Psoas muscle (tissue), 8 donors: ENCODE results near the gene SAMD11. TPM values are rescaled to one million over a fixed set of nuclear protein-coding genes. Genes with fewer than 3 reads are reported as not detected.
A peak's percentile ranks its signal among the peaks of the same experiment; 100 is the strongest.

Experiments
- ATAC-seq, 4 donors: fragments of 200-7000 bp; cut with Tn5 transposase; one replicate each; pipeline ENCODE4 v1.9.1; 2020; ENCODE audit warnings: moderate library complexity in 3 of 4, mild to moderate bottlenecking in 2 of 4
- DNase-seq, 2 donors: peaks; one replicate each; pipeline ENCODE4 v3.0.0-alpha.2; 2020
- H3K27ac ChIP-seq: fragments of 200-600 bp; one replicate; pipeline ENCODE4 v1.8.0; 2022
- H3K27me3 ChIP-seq, 3 donors: fragments of 200-600 bp in 1 of 3; one replicate each; pipeline versions ENCODE4 v1.6.1 to v1.8.0; 2013 to 2022; ENCODE audit warnings: low read length in 2 of 3, mild to moderate bottlenecking in 2 of 3, moderate library complexity in 1 of 3; ENCODE audit not compliant: insufficient read depth in 3 of 3
- H3K36me3 ChIP-seq, 2 donors: fragments of 200-600 bp in 1 of 2; one replicate each; pipeline versions ENCODE4 v1.6.1 to v1.8.0; 2013 to 2022; ENCODE audit warnings: low read depth in 1 of 2, mild to moderate bottlenecking in 1 of 2, moderate library complexity in 1 of 2; ENCODE audit not compliant: insufficient read depth in 1 of 2
- H3K4me1 ChIP-seq: fragments of 200-600 bp; one replicate; pipeline ENCODE4 v1.8.0; 2022
- H3K4me3 ChIP-seq: fragments of 200-600 bp; one replicate; pipeline ENCODE4 v1.8.0; 2022; ENCODE audit warnings: mild to moderate bottlenecking
- H3K9me3 ChIP-seq: fragments of 200-600 bp; one replicate; pipeline ENCODE4 v1.8.0; 2022
- WGBS, 3 donors: extraction: QIAGEN DNeasy Blood & Tissue Kit; methylation state at CpG; one replicate each; pipeline versions ENCODE4 v1.1.6 to v1.1.7; 2013; 5-methylcytosine and 5-hydroxymethylcytosine counted together
- intact Hi-C, 2 donors: fragments of 100-400 bp; cut with DNase I; formaldehyde crosslinking; loops; one replicate each; pipeline versions ENCODE4 v1.11.0 to v1.14.2; 2022
- polyA plus RNA-seq, 3 donors: library from polyadenylated mRNA; stranded (reverse); fragments of 200-250 nt; gene quantifications; one replicate each; pipeline ENCODE4 v1.2.3, GENCODE V29; 2013
- total RNA-seq, 4 donors: library from RNA; stranded (reverse); fragmentation: NEBNext Ultra II Directional in 2 of 4; extraction: Animal tissue kit (Norgen Biotek cat#: 25700) in 2 of 4; gene quantifications; one replicate each; pipeline versions ENCODE4 v1.2.1 to v1.2.4, GENCODE V29; 2021 to 2023
- TF ChIP-seq, protein P1 (sequence below): fragments of 200-600 bp; IDR thresholded peaks from one replicate; pipeline ENCODE4 v1.8.0; 2022; ENCODE audit warnings: antibody characterized with exemption
- donor health status: healthy with polysubstance abuse.
- donor health status: DM: no; HTN: no; CAD: no; lungs with moderate emphysema.
- donor health status: Bipolar disorder and iron deficiency.
- donor health status: healthy.
- donor health status: DM: yes; HTN: yes; CAD: no.
- donor health status: DM: no; HTN: no; CAD: no.
- donor health status: DM: no; HTN: no; CAD: no.
- donor health status: DM: yes; HTN: yes; CAD: no.

The SAMD11 gene
- total and polyA plus RNA-seq, 7 donors, result 0.28 to 6.9 (median 1.0) TPM; not detected in 1

DNA sequence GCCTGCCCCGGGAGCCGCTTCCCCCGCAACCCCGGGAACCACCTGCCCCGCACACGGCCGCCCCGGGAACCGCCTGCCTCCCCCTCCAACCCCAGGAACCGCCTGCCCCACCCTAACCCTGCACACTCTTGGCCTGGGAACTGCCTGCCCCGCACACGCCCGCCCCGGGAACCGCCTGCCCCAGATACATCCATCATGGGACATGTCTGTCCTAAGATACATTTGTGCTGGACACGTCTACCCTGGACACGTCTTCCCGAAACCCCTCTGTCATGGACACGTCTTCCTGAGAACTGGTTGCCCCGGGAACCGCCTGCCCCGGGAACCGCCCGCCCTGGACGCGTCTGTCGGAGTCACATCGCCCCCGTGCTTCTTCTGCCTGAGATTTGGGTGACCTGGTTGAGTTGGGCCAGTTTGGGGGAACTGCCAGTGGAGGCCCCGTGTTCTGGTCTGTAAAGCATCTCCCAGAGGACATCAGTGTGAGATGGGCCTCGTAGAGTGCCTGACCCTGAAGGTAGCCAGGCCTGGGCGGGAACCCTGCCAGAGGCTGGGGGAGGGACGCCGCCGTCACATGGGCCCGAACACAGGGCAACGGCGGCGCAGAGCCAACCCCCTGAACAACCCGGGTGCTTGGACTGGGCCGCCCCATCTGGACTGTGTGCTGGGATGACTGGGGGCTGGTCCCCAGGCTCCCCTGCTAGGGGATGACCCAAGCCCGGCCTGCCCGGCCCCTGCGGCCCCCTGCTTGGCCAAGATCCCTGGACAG is 54.5 kb downstream of the SAMD11 start:
- Histone ChIP-seq H3K4me3 (peak overlapping the region; percentile 53), H3K27me3 (peaks cover 0 to 5% (median 0%) of the 10 kb centered on the region in 3 donors), H3K36me3 (no peaks in the 10 kb centered on the region), H3K4me1 (peaks cover 40% of the 10 kb centered on the region), H3K9me3 (no peaks in the 10 kb centered on the region), H3K27ac (peak overlapping the region; percentile 93)
- TF ChIP-seq, protein P1, sequence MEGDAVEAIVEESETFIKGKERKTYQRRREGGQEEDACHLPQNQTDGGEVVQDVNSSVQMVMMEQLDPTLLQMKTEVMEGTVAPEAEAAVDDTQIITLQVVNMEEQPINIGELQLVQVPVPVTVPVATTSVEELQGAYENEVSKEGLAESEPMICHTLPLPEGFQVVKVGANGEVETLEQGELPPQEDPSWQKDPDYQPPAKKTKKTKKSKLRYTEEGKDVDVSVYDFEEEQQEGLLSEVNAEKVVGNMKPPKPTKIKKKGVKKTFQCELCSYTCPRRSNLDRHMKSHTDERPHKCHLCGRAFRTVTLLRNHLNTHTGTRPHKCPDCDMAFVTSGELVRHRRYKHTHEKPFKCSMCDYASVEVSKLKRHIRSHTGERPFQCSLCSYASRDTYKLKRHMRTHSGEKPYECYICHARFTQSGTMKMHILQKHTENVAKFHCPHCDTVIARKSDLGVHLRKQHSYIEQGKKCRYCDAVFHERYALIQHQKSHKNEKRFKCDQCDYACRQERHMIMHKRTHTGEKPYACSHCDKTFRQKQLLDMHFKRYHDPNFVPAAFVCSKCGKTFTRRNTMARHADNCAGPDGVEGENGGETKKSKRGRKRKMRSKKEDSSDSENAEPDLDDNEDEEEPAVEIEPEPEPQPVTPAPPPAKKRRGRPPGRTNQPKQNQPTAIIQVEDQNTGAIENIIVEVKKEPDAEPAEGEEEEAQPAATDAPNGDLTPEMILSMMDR, result no peak
- 47 to 62% (median 60%) methylated on average over 36 to 44 of the region's 44 CpGs for WGBS, 3 donors
- ATAC-seq (peak in 1 of 4 donors; percentile 10), DNase-seq (peak; percentile 56 to 89)
- intact Hi-C loops, result loop anchor here in 1 of 2 donors (5.0 kb wide), 1 partner anchor 76 kb away; no protein-coding TSS in a partner anchor

DNA sequence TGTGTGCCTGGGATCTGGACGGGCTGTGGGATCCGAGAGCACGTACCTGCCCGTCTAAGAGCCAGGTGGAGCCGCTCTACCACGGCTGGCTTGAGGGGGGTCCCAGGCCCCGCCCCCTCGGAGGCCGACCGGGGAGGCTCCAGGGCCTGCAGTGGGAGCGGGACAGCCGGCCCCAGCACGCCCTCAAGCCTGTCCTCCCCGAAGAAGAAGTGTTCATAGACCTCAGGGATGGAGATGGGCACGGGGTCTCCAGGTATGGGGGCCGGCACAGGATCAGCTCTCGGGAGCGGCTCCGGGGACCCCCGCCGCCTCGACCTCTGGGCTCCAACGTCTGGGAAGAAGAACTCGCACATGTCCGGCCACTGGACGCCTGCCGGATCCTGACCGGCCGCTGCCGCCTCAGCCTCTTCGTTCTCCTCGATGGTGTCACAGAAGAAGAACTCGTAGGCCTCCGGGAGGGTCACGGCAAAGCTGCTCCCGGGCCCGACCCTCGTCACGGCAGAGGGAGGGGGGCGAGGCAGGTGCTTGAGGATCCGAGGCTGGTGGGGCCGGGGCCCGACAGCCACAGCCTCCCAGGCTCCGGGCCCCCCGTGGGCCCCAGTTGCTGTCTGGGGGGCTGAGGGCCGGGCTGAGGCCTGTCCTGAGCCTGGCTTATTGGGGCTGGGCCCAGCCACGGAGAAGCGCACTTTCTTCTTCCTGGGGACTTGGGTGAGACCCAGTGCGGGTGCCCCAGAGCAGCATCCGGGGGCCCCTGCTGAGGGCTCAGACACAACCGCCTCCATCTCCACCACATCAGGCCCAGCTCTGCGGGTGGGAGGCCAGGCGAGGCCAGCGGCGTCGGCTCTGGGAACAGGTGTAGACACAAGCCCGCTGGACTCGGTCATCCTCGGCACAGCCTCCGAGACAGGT is 55.4 kb downstream of the SAMD11 start:
- TF ChIP-seq, protein P1, result no peak
- Histone ChIP-seq H3K4me1 (peaks cover 40% of the 10 kb centered on the region), H3K36me3 (no peaks in the 10 kb centered on the region), H3K9me3 (no peaks in the 10 kb centered on the region), H3K27me3 (no peaks in the 10 kb centered on the region), H3K27ac (peak overlapping the region; percentile 93), H3K4me3 (peak overlapping the region; percentile 53)
- WGBS, 3 donors, result 45 to 63% (median 55%) methylated on average over 52 to 60 of the region's 60 CpGs
- peak in 1 of 4 donors; percentile 9 for ATAC-seq
- no peak for DNase-seq
- intact Hi-C loops, result loop anchor here in 1 of 2 donors (5.0 kb wide), 1 partner anchor 77 kb away; no protein-coding TSS in a partner anchor

DNA sequence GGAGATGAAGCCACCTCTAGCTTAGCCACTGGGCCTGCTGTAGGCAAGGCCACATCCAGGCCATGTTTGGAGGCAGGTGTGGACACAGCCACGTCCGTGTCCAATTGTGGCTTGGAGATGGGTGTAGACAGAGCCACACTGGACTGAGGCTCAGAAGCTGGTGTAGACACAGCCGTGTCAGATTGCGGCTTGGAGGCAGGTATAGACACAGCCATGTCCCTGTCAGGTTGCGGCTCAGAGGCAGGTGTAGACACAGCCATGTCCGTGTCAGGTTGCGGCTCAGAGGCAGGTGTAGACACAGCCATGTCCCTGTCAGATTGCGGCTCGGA is 56.0 kb downstream of the SAMD11 start:
- Histone ChIP-seq H3K27ac (peak overlapping the region; percentile 93), H3K9me3 (no peaks in the 10 kb centered on the region), H3K4me1 (peaks cover 40% of the 10 kb centered on the region), H3K4me3 (peak overlapping the region; percentile 53), H3K27me3 (no peaks in the 10 kb centered on the region), H3K36me3 (no peaks in the 10 kb centered on the region)
- DNase-seq (peak in 1 of 2 donors; percentile 56), ATAC-seq (no peak)
- intact Hi-C loops, result loop anchor here in 1 of 2 donors (5.0 kb wide), 2 partner anchors 77 to 313 kb away; no protein-coding TSS in a partner anchor
- 43 to 55% (median 45%) methylated on average over 9 of the region's 9 CpGs for WGBS, 3 donors
- TF ChIP-seq, protein P1, result no peak

DNA sequence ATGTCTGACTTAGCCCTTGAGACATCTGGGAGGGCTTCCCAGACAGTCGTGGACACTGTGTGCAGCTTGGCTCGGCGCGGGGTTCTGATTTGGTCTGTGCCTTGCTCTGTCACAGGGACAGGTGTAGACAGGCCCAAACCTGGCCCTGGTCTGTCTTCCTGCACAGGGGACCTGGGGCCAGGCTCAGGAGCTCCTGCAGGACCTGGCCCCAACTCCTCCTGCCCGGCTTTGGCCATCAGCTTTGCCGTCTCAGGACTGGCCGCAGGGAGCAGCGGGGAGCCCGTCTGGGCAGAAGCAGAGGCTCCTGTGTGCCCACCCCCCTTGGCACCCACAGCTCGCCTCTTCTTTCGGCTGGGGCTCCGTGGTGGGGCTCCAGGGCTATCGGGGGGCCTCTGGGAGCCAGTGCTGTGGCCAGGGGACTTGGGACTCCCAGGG is 56.4 kb downstream of the SAMD11 start:
- ATAC-seq (peak; percentile 2 to 23 (median 12)), DNase-seq (peak; percentile 28 to 79)
- intact Hi-C loops, result loop anchor here in 1 of 2 donors (5.0 kb wide), 1 partner anchor 312 kb away; no protein-coding TSS in a partner anchor
- H3K9me3 ChIP-seq, result no peaks in the 10 kb centered on the region
- H3K27ac ChIP-seq, result peak overlapping the region; percentile 93
- WGBS, 3 donors, result 31 to 42% (median 32%) methylated on average over 12 to 13 of the region's 13 CpGs
- peaks cover 40% of the 10 kb centered on the region for H3K4me1 ChIP-seq
- peak overlapping the region; percentile 53 for H3K4me3 ChIP-seq
- no peaks in the 10 kb centered on the region for H3K27me3 ChIP-seq
- no peaks in the 10 kb centered on the region for H3K36me3 ChIP-seq
- TF ChIP-seq, protein P1, result no peak
